ENCODE measurements around the gene ANGPT4.

Gene ANGPT4, protein sequence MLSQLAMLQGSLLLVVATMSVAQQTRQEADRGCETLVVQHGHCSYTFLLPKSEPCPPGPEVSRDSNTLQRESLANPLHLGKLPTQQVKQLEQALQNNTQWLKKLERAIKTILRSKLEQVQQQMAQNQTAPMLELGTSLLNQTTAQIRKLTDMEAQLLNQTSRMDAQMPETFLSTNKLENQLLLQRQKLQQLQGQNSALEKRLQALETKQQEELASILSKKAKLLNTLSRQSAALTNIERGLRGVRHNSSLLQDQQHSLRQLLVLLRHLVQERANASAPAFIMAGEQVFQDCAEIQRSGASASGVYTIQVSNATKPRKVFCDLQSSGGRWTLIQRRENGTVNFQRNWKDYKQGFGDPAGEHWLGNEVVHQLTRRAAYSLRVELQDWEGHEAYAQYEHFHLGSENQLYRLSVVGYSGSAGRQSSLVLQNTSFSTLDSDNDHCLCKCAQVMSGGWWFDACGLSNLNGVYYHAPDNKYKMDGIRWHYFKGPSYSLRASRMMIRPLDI
- total RNA-seq, result 0 reads per million in 4 donors

DNA sequence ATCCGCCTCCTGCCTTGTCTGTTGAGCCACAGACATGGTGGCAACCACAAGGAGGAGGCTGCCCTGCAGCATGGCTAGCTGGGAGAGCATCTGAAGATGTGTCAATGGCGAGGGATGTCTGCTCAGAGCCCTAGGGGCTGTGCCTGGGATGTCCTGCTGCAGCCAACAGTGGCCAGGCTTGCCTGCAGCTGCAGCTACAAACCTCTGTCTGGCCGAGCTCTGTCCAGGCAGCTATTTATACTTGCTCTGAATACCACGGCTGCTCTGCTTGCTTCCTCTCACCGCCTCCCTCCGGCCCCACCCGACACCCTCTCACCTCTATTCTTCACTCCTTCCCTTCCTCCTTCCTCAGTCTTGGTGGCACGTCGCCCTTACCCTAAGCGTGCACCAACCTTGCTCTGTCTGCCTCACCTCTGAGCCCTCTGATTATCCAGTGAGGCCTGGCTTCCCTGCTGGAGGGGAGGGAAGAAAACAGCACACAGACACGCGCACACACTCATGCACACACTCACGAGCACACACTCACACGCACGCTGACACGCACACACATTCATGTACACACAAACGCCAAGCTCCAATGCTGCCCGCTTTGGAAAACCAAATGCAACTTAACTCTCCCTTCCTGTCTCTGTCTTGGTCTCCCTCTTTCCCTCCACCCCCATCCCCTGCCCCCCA lies at the start of gene ANGPT4:
Gene ANGPT4 (minus strand): TSS at position 210 of the 675 bp plus-strand sequence. CDS start 120 bp downstream, at position 90.
- DNase-seq, result no peak

DNA sequence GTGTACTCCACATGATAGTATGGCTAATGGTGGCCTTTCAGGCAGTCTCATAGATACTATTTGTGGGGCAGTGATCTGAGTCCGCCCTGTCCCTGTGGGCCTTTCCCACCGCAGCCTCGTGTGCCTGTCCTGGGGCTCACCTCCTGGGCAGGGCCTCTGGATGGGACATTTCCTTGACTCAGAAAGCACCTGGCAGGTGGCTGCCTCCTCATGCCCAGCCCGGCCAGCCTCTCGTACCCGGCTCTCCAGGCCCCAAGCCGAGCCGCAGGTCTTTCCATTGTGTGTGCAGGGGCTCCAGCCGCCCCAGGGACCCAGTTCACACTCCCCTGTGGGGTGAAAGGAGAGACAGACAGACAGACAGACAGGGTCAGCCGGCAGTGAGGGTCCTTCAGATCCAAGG lies 47.7 kb upstream of the ANGPT4 start:
- no peak for DNase-seq

DNA sequence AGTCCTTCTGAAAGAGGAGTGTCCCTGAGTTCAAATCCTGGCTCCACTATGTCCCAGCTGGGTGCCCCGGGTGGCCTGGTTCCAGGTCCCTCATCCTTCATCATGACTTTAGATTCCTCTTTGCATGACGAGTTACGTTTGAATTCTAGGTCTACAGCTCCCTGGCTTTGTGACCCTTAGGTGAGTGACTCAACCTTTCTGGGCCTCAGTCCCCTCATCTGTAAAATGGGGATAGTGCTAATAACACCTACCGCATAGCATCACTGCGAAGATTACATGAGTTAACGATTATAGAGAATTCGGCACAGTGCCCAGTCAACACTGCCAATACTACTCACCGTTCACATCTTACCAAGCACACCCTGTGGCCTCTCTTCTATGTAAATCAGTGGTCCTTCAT lies 46.5 kb upstream of the ANGPT4 start:
- DNase-seq, result no peak

DNA sequence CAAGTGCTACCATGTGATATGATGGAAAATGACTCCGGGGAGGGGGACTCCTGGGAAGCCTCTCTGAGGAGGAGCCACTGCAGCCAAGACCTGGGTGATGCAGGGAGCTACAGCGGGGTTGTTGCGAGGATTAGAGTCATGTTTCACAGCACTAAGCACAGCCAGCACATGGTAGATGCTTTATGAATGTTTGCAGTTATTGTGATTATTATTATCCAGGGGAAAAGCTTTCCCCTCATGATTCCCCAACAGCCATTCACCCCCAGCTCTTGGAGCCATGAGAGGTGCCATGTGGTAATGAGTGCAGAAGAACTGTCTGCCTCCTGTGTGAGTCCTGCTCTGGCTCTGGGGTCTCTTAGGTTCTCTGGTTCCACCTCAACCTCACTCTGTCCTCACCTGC lies 46.1 kb upstream of the ANGPT4 start:
- DNase-seq, result no peak

DNA sequence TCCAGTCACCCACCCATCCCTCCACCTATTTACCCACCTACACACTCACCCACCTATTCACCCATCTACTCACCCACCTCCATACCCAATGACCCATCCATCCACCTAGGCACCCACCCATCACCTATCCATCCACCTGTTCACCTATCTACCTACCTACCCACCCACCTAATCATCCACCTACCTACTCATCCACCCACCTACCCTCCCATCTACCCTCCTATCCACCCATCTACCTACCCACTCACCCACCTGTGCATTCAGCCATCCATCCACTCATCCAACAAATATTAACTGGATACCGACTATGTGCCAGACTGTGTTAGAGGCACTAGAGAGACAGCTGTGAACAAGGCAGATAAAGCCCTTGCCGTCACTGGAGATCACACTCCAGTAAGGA lies 45.6 kb upstream of the ANGPT4 start:
- DNase-seq, result no peak

DNA sequence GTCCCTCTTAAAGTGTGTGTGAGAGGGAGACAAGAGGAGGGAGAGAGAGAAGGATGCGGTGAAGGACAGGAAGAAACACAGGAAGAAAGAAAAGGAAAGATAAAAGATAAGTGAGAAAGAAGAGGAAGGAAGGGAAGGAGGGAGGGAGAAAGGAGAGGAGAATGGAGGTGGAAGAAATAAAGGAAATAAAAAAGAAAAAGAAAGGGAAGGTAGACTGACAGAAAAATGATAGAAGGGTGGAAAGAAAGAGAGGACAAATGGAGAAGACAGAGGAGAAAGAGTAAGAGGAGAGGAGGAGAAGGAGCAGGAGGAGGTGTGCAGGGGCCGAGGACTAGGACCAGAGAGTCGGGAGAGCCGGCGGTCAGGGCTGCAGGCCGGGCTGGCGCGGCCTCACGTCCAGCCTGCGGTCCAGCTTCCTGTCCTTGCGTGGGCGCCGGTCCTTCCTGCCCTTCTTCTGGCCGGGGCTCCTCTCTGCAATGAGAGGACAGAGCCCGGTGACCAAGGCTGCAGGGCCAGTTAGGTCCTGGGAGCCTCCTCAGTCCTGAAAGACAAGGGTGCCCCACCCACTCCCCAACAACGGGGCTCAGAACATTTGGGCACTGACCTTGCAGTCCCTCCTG lies 44.0 kb upstream of the ANGPT4 start:
- no peak for DNase-seq

DNA sequence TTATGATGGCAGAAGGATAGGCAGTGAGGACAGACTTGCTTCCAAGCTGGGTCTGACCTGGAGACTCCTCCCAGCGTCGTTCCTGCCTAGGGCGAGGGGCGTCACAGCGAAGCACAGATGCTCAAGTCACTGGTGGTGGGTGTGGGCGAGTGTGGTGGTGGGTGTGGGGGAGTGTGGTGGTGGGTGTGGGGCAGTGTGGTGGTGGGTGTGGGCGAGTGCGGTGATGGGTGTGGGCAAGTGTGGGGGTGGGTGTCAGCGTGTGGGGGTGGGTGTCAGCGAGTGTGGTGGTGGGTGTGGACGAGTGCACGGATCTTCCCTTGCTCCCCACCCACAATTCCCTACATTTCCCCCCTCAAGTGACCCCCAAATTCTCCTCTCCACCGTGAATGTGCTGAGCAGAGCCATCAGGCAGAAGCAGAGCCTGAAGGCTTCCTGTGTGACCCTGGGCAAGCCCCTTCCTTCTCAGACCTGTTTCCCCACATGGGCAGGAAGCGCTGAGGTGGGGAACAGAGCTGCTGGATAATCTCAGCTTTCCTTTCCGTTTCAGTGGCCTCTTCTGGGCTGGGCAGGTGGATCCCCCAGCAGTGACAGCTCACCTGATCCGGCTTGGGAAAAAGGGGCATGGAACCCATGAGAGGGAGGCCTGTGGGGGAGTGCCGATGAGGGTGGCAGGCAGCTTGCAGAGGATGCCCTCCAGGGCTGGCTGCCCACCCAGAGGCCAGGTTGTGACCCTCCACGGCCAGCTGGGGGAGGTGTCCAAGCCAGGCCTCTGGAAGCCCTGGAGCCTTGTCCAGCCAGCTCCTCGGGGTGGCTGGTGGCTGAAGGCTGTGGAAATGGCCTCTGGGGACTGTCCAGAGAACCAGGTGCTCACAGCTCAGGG lies 43.0 kb upstream of the ANGPT4 start:
- DNase-seq, result no peak

DNA sequence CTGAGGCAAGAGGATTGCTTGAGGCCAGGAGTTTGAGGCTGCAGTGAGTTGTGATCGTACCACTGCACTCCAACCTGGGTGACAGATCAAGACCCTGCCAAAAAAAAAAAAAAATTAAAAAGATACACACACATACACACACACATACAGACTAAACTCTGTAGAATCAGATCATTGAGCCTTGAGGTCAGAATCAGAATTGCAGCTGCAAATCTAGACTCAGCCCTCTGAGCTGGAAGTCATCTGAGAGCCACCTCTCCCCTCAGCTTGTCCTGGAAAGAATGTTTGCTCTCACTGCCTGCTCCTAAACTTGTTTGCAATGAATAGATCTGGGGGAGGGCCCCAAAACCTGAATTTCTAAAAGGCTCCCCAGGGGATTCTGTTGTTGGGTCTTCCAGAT lies 41.4 kb upstream of the ANGPT4 start:
- no peak for DNase-seq

DNA sequence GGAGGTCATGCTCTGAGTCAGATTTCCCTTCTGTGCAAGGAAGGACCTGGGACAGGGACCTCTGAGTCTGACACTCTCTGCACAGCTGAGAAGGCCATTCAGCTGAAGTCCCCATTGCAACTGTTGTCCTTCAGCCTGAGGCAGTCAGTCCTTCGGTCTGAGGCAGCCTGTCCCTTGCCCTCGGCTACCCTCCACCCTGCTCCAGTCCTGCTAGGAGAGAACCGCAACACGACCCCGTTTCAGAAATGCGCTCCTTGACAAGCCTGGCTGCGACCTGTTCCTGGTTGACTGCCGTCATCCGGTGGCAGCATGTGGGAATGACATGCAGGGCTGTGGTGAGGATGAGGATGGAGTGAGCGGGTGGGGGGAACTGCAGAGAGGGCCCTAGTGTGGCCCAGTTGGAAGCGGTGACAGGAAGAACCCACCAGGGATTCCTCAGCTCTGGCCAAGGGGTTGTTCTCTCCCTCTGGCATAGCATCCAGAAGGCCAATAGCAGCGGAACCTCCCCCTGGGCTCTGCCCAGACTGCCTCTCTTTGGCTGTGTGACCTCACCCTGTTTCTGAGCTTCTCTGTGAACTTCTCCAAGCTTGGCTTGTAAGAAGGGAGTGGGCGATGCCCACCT lies 40.3 kb upstream of the ANGPT4 start:
- DNase-seq, result peak; percentile 26 to 65 (median 61)

DNA sequence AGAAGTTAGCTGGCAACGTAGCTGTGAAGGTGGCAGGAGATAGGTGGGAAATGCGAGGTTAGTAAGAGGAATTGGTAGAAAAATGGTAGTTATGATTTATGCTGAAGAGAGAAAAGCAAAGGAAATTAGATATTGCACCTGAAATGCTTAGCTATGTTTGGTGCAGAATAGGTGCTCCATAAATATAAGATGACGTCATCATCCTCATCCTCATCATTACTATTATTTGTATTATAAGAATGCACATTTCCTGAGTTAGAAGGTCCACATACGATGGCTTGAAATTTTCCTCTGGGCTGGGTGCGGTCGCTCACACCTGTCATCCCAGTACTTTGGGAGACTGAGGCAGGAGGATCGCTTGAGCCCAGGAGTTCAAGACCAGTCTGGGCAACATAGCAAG lies 39.5 kb upstream of the ANGPT4 start:
- no peak for DNase-seq

DNA sequence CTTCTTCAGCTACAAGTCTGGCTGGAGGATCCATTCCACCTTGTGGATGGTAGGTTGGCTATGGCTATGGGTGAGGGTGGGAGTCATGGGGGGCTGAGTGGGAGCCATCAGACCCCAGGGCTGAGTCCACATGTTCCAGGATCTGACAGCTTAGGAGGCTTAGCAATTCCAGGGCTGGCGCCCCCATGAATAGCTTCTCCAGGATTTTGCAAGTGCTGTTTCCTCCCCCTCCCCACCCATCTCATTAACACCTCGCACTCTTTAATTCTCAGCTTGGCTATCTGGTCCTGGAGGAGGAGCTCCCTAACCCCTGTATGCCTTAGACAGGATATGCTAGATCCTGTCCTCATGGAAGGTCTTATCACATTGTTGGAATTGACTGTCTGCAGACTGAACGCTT lies 39.0 kb upstream of the ANGPT4 start:
- DNase-seq, result no peak

DNA sequence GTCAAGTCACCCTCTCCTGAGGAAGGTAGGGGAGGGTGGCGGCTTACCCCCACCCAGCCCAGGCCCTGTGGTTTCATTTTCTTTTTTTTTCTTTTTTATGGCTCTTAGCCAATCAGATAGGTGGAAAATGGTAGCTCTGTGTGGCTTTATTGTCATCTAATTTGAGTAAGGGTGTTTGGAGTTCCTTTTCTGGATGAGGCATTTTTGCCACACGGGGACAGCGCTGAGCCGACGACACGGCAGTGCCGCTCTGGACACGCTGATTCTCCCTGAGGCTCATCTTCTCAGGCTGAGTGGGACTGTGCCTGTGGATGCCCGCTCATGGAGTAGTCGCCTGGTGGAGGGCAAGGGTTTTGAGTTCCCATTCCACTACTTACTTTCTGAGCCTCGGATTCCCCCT lies 37.6 kb upstream of the ANGPT4 start:
- DNase-seq, result no peak

DNA sequence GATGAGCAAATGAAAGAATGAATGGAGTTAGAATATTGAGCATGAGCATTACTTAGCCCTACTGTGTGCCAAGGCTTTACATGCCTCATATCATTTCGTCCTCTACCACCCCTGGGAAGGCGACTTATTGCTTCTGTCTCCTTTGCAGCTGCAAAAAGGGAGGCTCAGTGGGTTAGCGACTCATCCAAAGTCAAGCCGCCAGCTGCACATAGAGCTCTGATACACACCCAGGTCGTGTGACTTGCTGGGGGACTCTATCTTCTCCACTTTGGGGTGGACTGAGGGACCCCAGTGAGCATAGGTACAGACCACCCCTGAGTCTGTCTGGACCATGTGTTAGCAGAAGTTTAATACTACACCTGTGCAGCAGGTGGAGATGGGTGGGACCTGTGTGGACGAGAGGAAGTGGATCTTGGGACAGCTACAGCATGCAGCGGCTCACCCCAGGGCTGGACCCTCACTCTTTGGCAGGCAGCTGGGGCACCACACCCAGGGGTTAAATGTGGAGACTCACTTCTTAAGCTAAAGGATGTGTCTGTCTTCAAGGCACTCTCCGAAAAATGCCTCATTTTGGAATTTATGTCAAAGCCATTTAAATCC lies 36.2 kb upstream of the ANGPT4 start:
- no peak for DNase-seq

DNA sequence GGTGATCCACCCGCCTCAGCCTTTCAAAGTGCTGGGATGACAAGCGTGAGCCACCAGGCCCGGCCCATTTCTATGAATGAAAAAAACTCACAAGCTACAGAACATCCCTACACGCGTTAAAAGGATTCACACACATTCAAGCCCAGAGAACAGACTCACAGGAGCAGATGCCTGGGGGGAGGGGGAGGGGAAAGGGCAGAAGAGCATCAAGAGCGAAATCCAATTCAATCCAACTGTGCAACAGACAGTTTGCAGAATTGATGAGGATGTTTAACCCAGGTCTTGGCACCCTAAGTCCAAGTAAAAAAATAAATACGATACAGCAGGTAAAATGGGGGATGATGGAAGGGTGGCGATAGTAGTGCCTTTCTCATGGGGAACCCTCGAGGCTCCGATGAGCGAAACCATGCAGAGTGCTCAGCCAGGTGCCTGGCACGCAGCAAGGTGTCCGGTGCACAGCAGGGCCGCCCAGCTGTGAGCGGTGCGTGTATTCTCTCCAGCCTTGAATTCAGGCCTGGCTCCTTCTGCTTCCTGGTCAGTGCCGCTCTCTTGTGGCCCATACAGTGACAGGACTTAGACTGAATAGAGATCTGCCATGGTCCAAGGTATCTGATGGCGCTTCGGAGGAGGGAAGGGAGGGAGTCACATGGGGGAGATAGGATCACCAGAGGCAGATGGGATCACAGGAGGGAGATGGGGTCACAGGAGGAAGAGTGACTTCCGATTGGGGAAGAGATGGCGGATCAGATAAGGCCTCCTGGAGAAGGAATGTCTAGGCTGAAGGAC lies 35.4 kb upstream of the ANGPT4 start:
- DNase-seq, result no peak

DNA sequence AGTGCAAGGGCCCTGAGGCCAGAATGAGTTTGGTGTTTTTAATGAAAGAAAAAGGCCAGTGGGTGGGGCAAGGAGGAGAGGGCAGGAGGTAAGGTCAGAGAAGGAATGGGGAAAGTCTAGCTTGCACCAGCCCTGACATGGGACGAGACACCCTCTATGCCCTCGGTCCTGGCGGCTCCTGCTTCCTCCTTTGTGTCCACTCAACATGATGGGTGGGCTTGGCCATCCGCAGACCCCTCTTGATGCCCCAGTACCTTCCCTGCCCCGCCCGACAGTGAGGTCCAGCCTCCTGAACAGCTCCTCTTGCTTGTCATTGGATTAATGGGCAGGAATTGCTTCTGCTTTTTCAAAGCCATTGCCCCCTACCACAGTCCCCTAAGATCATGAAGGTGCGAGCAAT lies 33.6 kb upstream of the ANGPT4 start:
- no peak for DNase-seq

DNA sequence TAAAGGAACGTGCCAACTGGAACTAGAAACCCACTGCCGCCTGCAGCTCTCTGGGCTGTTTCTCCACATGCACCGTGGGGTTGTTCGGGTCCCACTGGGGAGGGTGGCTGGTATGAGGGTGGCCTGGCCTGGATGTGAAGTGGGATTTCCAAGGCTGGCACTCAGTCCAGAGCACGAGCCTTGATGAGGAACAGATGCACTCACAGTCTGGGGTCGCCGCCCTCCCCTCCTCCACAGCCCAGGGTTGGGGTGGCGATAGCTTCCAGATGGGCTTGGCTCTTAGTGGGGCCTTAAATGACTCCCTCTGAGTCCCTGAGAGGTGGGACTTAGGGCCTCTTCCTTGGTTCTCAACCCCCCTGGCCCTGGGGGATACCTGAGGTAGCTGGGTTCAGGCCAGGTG lies 30.7 kb upstream of the ANGPT4 start:
- DNase-seq, result no peak

DNA sequence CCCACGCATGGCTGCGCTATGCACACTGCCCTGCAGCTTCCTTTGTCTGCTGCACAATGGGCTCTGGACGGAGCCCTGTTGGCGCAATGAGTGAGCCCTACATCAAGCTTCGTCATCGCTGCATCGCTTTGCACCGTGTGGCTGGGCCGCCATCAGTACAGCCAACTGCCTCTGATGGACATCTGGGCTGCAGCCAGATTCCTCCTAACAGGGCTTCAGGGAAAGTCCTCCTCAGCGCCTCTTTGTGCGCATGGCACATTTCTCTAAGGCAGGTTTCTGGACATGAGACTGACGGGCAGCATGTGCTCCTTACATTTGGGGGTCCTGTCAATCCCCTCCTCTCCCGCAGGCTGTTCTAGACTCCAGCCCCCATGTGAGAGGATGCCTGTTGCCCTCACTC lies 29.7 kb upstream of the ANGPT4 start:
- no peak for DNase-seq

DNA sequence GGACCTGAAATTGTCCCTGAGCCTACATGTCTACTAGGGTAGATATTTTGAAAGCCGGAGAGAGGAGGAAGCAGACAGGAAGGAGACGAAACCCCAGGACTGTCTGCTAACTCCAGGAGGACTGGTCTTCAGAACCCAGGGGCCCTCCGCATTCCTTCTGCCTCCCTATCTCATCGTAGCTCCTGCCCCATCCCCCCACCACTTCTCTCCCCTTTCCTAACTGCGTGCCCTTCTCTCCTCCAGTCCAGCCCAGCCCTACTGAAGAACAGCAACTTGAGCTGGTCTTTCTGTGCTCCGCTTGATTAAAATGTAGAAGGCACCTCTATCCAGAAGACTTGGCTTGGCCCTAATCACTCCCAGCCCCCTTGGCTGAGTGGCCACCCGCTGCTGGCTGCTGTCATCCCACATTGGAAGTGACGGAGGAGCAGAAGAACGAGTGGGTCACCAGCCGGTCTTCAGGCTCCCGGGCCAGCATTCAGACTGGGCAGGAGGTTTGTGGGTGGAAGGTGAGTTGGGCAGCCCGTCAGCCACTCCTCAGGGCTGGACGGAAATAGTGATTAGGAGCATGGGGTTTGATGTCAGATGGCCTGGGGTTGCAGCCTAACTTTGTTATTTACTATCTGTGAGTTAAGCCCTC lies 28.8 kb upstream of the ANGPT4 start:
- DNase-seq, result no peak

DNA sequence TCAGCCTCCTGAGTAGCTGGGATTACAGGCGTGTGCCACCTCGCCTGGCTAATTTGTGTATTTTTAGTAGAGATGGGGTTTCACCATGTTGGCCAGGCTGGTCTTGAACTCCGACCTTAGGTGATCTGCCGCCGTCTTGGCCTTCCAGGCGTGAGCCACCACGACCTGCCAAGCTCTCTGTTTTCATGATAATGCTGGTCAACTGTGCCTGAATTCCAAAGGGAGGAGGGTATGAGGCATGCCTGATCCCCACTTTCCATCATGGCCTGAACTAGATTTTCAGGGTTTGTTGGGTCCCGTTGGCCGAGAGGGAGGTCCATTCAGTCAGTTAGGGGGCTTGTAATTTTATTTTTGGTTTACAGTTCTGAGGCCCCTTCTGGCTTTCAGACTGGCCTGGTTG lies 28.0 kb upstream of the ANGPT4 start:
- DNase-seq, result no peak

DNA sequence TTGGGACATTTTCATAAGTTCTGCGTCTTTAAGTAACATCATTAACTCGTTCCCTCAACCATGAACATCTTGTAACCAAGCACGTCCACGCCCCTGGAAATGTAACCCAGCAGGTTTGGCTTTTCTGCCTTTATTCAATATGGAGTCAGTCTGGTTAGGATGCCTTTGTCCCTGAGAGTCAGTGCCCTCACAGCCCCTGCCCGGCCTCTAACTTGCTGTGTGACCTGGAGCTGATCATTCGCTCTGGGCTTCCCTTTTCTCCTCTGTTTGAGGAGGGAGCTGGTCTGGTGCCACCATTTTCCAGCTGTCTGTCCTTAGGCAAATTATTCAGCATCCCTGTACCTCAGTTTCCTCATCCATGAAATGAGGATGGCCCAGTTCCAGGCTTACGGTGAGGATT lies 26.5 kb upstream of the ANGPT4 start:
- DNase-seq, result no peak

DNA sequence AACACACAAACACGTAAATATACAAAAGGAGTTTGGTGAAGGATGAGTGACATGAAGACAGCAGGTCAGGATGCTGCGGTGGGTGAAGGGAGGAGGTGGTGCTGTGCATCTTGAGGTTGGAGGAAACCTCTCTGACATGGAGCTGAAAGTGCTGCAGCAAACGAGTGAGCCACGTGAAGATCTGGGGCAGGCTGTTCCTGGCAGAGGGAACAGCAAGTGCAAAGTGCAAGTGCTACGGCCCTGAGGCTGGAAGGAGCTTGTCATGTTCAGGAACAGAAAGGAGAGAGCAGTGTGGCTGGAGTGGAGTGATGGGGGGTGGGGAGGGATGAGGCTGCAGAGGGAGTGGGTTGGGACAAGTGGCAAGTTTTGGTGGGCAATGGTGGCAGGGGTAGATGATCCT lies 24.8 kb upstream of the ANGPT4 start:
- no peak for DNase-seq
